Activated CD4-positive, alpha-beta memory T cell treated with anti-CD3 and anti-CD28 coated beads, Interleukin-2, amount 10 ng/mL, durations not matched to agents 7 days and 5 days (primary cell): ENCODE results near the gene VASN. TPM values are rescaled to one million over a fixed set of nuclear protein-coding genes. Genes with fewer than 3 reads are reported as not detected.

ENCODE experiments used
- CTCF ChIA-PET: fragments of 350-600 bp; sonication (Branson Sonifier 250); formaldehyde crosslinking; loops from one replicate; lab custom pipeline; 2021; ENCODE audit warnings: antibody characterized with exemption, inconsistent platforms; lab: Charles Lee
- POLR2A ChIA-PET: fragments of 350-600 bp; sonication (Branson Sonifier 250); formaldehyde crosslinking; loops from one replicate; lab custom pipeline; 2021; ENCODE audit warnings: antibody characterized with exemption; lab: Charles Lee
- DNase-seq: peaks from one replicate; pipeline ENCODE4 v3.0.0-alpha.2; 2020
- H3K27ac Mint-ChIP-seq: one replicate; pipeline ENCODE4 v1.8.0; 2021; ENCODE audit warnings: mild to moderate bottlenecking, mixed read lengths
- H3K27me3 Mint-ChIP-seq: one replicate; pipeline ENCODE4 v1.8.0; 2021; ENCODE audit warnings: mixed read lengths
- H3K36me3 Mint-ChIP-seq: one replicate; pipeline ENCODE4 v1.8.0; 2021; ENCODE audit warnings: low read depth, mixed read lengths
- H3K4me1 Mint-ChIP-seq: one replicate; pipeline ENCODE4 v1.8.0; 2021; ENCODE audit warnings: mixed read lengths
- H3K4me3 Mint-ChIP-seq: one replicate; pipeline ENCODE4 v1.8.0; 2021; ENCODE audit warnings: mild to moderate bottlenecking, mixed read lengths
- H3K9me3 Mint-ChIP-seq: one replicate; pipeline ENCODE4 v1.8.0; 2021; ENCODE audit warnings: mixed read lengths
- total RNA-seq, 2 experiments: library from RNA; stranded (reverse); gene quantifications; one replicate each; pipeline ENCODE4 v1.2.3, GENCODE V29; 2021

Gene VASN
- total RNA-seq, 2 experiments from 2014 or later = 0.08 TPM; not detected in 1

DNA sequence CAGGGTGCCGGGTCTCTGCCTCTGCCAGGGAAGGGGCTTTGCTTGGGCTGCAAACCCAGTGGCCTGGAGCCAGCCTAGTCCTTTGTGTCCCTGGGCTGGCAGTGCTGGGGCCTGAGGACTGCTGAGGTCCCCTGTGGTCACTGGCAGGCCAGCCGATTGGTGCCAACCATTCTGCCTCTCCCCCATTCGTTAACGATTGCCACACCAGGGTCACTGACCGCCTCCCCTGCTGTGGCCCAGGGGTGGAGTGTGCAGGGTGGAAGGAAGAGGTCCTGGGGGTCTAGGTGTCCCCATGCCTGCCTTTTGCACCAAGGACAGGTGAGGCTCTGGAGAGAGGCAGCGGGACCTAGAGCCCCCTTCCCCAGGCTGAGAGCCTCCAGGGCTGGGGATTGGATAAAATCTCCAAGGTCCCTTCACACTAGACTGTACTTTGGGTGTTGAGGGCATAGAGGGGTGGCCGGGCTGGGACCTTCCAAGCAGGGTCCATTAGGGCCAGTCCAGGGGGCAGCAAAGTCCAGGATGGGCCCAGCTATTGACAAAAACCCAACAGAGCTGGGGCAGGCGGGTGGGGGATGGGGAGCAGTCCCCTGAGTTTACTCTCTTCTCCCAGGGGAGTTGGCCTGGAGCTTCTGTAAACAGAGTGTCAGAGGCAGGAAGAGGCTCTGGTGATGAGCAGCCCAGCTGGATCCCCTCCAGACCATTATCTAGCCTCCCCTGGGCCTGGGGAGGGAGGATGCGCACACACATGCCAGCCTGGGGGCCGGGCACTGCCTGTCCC lies 1.1 kb downstream of the VASN start:
- CTCF ChIA-PET = no interaction called here
- no peak overlapping the region for H3K4me3 Mint-ChIP-seq
- no peak for DNase-seq
- peaks cover 3% of the 10 kb centered on the region for H3K36me3 Mint-ChIP-seq
- H3K27ac Mint-ChIP-seq = no peak overlapping the region
- peaks cover 8% of the 10 kb centered on the region for H3K4me1 Mint-ChIP-seq
- H3K27me3 Mint-ChIP-seq = no peaks in the 10 kb centered on the region
- H3K9me3 Mint-ChIP-seq = no peaks in the 10 kb centered on the region
- POLR2A ChIA-PET = interaction anchor here (1.2 to 1.3 kb wide), 2 partner anchors 37 to 44 kb away, joined by 3 to 5 read pairs; partner anchors contain the start of gene CORO7

DNA sequence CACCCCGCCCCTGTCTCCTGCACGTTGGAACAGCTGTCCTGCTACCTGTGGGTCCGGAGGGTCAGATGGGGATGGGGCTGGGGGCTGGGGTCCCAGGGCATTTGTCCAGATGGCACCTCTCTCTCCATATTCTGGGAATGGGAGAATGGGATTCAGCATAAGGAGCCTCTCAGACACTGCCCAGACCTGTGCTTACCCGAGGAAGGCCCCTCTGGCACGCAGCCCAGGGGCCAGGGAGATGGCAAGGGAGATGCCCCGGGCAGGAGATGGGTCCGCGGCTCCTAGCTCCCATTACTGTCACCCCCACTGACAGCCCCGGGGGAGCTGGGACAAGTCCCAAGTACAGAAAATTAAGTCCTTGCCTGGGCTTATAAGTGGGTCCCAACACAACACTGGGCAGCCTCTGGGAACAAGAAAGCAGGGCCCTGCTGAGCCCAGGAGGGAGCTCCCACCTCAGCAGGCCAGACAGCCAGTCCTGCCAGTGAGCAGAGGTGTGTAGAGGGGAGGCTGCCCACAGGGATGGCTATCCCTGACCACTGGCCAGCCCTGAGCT lies 1.8 kb downstream of the VASN start:
- Mint-ChIP-seq H3K4me3 (no peak overlapping the region), H3K27ac (no peak overlapping the region), H3K36me3 (peaks cover 2% of the 10 kb centered on the region), H3K9me3 (no peaks in the 10 kb centered on the region), H3K4me1 (peaks cover 8% of the 10 kb centered on the region), H3K27me3 (no peaks in the 10 kb centered on the region)
- ChIA-PET CTCF (interaction anchor here (0.8 kb wide), 1 partner anchor 119 kb away, joined by 3 read pairs; no protein-coding TSS in a partner anchor), POLR2A (interaction anchor here (0.7 to 1.7 kb wide), 5 partner anchors 19 to 44 kb away, joined by 3 to 5 read pairs (median 4); partner anchors contain the start of genes CORO7 and PAM16)
- no peak for DNase-seq

DNA sequence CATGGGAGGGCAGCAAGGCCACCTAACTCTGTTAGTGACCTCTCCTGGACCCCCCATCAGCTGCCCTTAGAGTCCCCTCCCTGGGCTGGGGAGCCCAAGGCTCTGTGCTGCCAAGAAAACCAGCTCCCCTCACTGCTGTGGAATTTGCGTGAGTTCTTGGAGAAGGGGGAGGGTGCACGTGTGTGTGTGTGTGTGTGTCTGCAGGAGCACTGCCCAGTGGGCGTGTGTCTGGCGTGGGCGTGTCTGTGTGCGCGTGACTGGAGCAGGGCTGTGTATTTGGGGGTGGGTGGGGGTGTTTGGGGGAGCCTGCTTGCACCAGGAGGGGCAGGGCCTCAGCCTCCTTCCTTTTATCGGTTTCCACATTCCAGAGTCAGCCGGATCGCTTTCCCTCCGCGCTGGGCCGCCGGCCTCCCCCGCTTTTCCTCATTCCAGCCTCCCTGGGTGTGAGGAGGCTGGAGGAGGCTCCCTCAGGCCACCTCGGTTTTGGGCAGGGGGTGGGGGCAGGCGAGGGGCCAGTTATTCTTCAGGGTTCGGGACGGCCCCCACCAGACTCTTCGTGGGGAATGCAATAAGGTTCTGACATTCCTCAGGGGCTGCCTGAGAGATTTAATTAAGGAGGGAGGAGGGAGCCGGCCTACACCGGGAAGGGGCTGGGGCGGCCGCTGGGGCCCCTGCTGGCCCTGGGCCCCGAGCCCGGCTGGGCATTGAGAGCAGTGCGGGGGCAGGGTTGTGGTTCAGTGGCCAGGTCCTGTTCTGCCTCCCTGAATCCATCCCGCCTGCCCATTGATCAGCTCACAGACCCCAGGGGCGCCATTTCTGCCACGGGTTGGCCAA lies 2.5 kb downstream of the VASN start:
- Mint-ChIP-seq H3K4me1 (peaks cover 8% of the 10 kb centered on the region), H3K4me3 (no peak overlapping the region), H3K27me3 (no peaks in the 10 kb centered on the region), H3K27ac (no peak overlapping the region), H3K36me3 (peaks cover 2% of the 10 kb centered on the region), H3K9me3 (no peaks in the 10 kb centered on the region)
- CTCF ChIA-PET = interaction anchor here (0.8 kb wide), 1 partner anchor 120 kb away, joined by 3 read pairs; no protein-coding TSS in a partner anchor
- POLR2A ChIA-PET = interaction anchor here (0.7 to 1.7 kb wide), 6 partner anchors 17 to 43 kb away, joined by 3 to 6 read pairs (median 4); partner anchors contain the start of genes CORO7 and PAM16
- DNase-seq = no peak

DNA sequence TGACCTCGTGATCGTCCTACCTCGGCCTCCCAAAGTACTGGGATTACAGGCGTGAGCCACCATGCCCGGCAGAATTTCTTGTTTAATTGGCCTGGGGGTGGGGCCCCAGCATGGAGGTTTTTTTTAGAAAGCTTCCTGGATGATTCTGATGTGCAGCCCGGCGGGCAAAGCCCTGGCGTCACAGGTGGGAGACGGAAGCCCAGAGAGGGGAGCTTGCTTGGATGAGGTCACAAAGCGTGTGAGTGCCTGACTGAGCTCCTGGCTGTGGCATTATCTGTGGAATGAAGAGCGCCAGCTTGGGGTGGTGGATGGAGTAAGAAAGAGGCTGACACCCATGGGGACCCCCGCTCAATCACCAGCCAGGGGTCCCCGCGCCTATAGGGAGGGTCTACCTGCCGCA lies 4.1 kb downstream of the VASN start:
- POLR2A ChIA-PET = interaction anchor here (1.5 kb wide), 1 partner anchor 16 kb away, joined by 6 read pairs; no protein-coding TSS in a partner anchor

DNA sequence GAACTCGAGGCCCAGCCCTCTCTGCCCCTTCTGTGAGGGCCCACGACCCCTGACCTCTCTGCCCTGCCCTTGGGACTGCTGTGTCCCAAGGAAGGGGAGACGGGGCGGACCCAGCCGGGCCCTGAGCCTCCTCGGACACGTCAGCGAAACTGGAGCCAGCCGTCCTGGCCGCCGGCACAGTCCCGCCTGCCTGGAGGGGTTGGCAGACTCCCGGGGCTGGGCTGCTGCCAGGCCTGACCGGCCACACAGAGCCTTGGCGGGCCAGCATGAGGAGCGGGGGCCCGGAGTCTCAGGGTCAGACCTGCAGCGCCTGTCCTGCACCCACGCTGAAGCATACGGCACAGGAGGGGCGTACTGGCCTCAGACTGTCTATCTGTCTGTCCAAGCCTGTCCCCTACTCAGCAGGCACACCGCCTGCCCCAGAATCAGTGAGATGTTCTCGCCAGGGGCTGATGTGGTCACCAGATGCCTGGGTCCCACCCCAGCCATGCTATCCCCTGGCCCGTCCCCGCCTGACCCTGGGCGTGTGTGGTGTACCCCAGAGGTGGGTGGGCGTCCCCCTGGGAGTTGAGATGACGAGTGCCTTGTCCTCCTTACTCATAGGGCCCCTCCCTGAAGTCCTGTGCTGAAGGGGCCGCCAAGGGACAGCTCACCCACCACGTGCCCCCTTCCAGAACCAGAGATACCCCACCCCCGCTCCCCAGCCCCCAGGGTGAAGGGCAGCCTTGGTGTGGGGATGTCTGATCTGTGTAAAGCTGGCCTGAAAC lies 4.7 kb downstream of the VASN start:
- Mint-ChIP-seq H3K36me3 (peaks cover 6% of the 10 kb centered on the region), H3K4me1 (peaks cover 8% of the 10 kb centered on the region), H3K27me3 (no peaks in the 10 kb centered on the region), H3K4me3 (no peak overlapping the region), H3K27ac (no peak overlapping the region), H3K9me3 (no peaks in the 10 kb centered on the region)
- ChIA-PET POLR2A (no interaction called here), CTCF (interaction anchor here (1.0 kb wide), 1 partner anchor 26 kb away, joined by 3 read pairs; no protein-coding TSS in a partner anchor)
- DNase-seq = no peak

More for the DNA sequence above, 4.1 kb downstream of the VASN start:
- Mint-ChIP-seq H3K27me3 (no peaks in the 10 kb centered on the region), H3K4me1 (peaks cover 8% of the 10 kb centered on the region), H3K27ac (no peak overlapping the region), H3K9me3 (no peaks in the 10 kb centered on the region), H3K36me3 (peaks cover 6% of the 10 kb centered on the region), H3K4me3 (no peak overlapping the region)
- CTCF ChIA-PET = interaction anchor here (1.0 kb wide), 1 partner anchor 27 kb away, joined by 3 read pairs; no protein-coding TSS in a partner anchor
- DNase-seq = no peak

DNA sequence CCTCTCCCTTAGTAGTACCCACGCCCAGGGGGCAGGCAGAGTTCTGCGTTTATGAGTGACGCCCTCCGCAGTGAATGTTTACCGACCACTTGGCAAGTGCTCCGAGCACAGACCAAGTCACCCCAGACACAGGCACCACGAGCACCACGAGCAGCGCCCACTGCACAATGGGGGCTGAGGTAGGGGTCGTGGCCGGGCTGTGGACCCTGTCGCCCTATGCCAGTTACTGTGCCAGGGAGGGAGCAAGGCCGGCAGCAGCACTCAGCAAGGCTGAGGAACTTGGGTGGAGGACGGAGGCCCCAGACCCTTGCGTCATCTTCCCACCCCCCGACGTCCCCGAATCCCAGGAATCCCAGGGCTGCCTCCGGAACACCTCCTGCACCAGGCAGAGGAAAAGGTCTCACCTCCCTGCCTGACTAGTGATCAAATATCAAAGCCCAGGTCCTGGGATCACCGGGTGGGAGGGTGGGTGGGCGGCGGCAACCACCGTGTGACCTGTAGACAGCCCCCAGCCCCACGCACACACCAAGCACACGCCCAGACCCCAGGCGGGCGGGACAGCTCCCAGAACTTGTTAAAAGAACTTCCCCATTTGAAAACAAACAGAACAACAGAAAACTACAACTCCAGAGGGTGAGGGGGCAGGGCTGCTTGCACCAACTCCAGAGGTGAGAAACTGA lies 5.4 kb downstream of the VASN start:
- Mint-ChIP-seq H3K9me3 (no peaks in the 10 kb centered on the region), H3K27me3 (no peaks in the 10 kb centered on the region), H3K36me3 (peaks cover 8% of the 10 kb centered on the region), H3K27ac (no peak overlapping the region), H3K4me1 (peaks cover 8% of the 10 kb centered on the region), H3K4me3 (no peak overlapping the region)
- ChIA-PET CTCF (interaction anchor here (0.9 kb wide), 1 partner anchor 26 kb away, joined by 4 read pairs; no protein-coding TSS in a partner anchor), POLR2A (interaction anchor here (1.7 to 1.9 kb wide), 2 partner anchors 18 to 38 kb away, joined by 4 to 5 read pairs; no protein-coding TSS in a partner anchor)
- no peak for DNase-seq

- H3K27ac Mint-ChIP-seq = no peak overlapping the region
- DNase-seq = no peak
- ChIA-PET CTCF (interaction anchor here (0.9 kb wide), 1 partner anchor 25 kb away, joined by 4 read pairs; no protein-coding TSS in a partner anchor), POLR2A (interaction anchor here (1.7 to 1.9 kb wide), 2 partner anchors 17 to 37 kb away, joined by 4 to 5 read pairs; no protein-coding TSS in a partner anchor)
- H3K27me3 Mint-ChIP-seq = no peaks in the 10 kb centered on the region
- peaks cover 3% of the 10 kb centered on the region for H3K4me1 Mint-ChIP-seq
- H3K9me3 Mint-ChIP-seq = no peaks in the 10 kb centered on the region
- no peak overlapping the region for H3K4me3 Mint-ChIP-seq
- H3K36me3 Mint-ChIP-seq = peaks cover 8% of the 10 kb centered on the region
These were observed 6.0 kb downstream of the VASN start for GRCh38 chr16:4377573-4378154.

- DNase-seq = no peak
- Mint-ChIP-seq H3K4me1 (no peaks in the 10 kb centered on the region), H3K4me3 (no peak overlapping the region), H3K36me3 (peaks cover 11% of the 10 kb centered on the region), H3K27me3 (no peaks in the 10 kb centered on the region), H3K27ac (no peak overlapping the region), H3K9me3 (no peaks in the 10 kb centered on the region)
- CTCF ChIA-PET = interaction anchor here (0.9 kb wide), 1 partner anchor 25 kb away, joined by 4 read pairs; no protein-coding TSS in a partner anchor
- POLR2A ChIA-PET = interaction anchor here (1.6 to 1.9 kb wide), 3 partner anchors 17 to 37 kb away, joined by 3 to 5 read pairs (median 4); no protein-coding TSS in a partner anchor
These were observed 6.6 kb downstream of the VASN start for GRCh38 chr16:4378161-4378666.

DNA sequence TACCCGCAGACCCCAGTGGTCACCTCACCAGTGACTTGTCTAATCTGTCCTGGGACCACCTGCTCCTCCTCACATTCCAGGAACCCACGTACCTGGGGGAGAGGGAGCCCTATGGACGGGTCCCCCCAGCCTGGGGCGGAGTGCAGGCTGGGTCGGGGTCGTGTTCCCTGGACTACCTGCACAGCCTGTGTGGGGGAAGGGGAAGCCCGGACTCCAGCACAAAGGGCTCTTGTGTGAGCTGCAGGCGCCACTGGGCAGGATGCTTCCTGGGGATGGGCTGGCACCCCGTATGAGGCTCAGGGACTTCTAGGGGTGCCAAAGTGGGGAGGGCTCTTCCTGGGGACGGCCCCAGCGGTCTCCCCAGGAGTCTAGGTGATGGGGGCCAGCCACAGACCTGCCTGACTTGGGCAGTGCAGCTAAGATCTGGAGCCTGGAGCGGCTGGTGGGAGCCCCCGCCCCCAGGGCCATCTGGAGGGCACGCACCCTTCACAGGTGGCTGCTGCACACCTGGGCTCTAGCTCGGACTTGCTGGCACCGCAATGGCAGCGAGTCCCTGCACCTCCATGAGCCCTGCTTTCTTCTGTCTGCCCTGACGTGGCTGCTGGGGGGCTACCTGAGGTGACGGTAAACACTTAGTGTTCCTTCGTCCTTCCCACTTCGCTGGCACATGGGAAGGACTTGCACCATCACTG lies 7.5 kb downstream of the VASN start:
- Mint-ChIP-seq H3K36me3 (peaks cover 13% of the 10 kb centered on the region), H3K9me3 (no peaks in the 10 kb centered on the region), H3K27ac (no peak overlapping the region), H3K4me1 (no peaks in the 10 kb centered on the region), H3K27me3 (no peaks in the 10 kb centered on the region), H3K4me3 (no peak overlapping the region)
- POLR2A ChIA-PET = interaction anchor here (1.6 to 1.7 kb wide), 2 partner anchors 30 to 36 kb away, joined by 3 to 5 read pairs; no protein-coding TSS in a partner anchor
- CTCF ChIA-PET = no interaction called here
- no peak for DNase-seq
